DOHH2 (cell line): ENCODE data around the gene MC2R.

Experiments used
- CTCF ChIP-seq: fragments of 200-600 bp; sonication (generic); IDR thresholded peaks from one replicate; pipeline ENCODE4 v1.5.1; 2014; ENCODE audit warnings: antibody characterized with exemption, mild to moderate bottlenecking, low read depth, low read length; ENCODE audit not compliant: poor library complexity, severe bottlenecking
- EZH2phosphoT487 ChIP-seq: fragments of 200-600 bp; sonication (generic); IDR thresholded peaks from 2 replicates; pipeline ENCODE4 v1.6.1; 2017; ENCODE audit warnings: borderline replicate concordance, mild to moderate bottlenecking, antibody characterized with exemption, low read length, moderate library complexity, mixed read lengths

- no peak for TF ChIP-seq CTCF
- no peak for TF ChIP-seq EZH2phosphoT487
Measured at GRCh38 chr18:13894531-13894930, 20.8 kb downstream of the MC2R start.
